GM12801 (cell line): ENCODE measurements around the gene SNRPD2.

Experiments
- CTCF ChIP-seq: IDR thresholded peaks from one replicate; pipeline ENCODE4 v1.5.1; 2011; ENCODE audit warnings: control low read depth; ENCODE audit not compliant: insufficient read length; ENCODE audit errors: extremely low read depth

SNRPD2 gene

GRCh38 chr19:45643024-45643926, 48.5 kb downstream of the SNRPD2 start:
- peak; percentile 53 for TF ChIP-seq CTCF

GRCh38 chr19:45641274-45642105, 50.3 kb downstream of the SNRPD2 start:
- no peak for TF ChIP-seq CTCF

GRCh38 chr19:45640849-45641273, 50.9 kb downstream of the SNRPD2 start:
- TF ChIP-seq CTCF = no peak

GRCh38 chr19:45638930-45639729, 52.6 kb downstream of the SNRPD2 start, which contains the start of gene EML2:
Gene EML2 (minus strand): TSS chr19:45639397. CDS start chr19:45639376, 21 bp downstream.
- no peak for TF ChIP-seq CTCF

- TF ChIP-seq CTCF = no peak
Observed at GRCh38 chr19:45637890-45638667, 53.7 kb downstream of the SNRPD2 start.
